Common myeloid progenitor, CD34-positive (primary cell): Measurements from ENCODE around the gene PGAM5. TPM values are rescaled to one million over a fixed set of nuclear protein-coding genes. Genes with fewer than 3 reads are reported as not detected.

ENCODE experiments used
- CTCF ChIA-PET: fragments of 350-600 bp; sonication (Branson Sonifier 250); formaldehyde crosslinking; loops from one replicate; lab custom pipeline; 2021; ENCODE audit warnings: antibody characterized with exemption; lab: Charles Lee
- POLR2A ChIA-PET: fragments of 350-600 bp; sonication (Branson Sonifier 250); formaldehyde crosslinking; loops from one replicate; lab custom pipeline; 2021; ENCODE audit warnings: antibody characterized with exemption; lab: Charles Lee
- DNase-seq, 3 donors: peaks; one replicate each; pipeline versions ENCODE4 v3.0.0 to v3.0.0-alpha.2; 2013
- H3K27ac ChIP-seq, 2 experiments: 1 replicate in 1 of 2; 2 replicates in 1 of 2; pipeline ENCODE4 v1.7.0; 2013; ENCODE audit warnings: inconsistent platforms in 2 of 2, low read length in 2 of 2, mild to moderate bottlenecking in 2 of 2, low read depth in 1 of 2, moderate library complexity in 1 of 2; ENCODE audit not compliant: severe bottlenecking in 2 of 2, insufficient read depth in 1 of 2, poor library complexity in 1 of 2
- H3K27me3 ChIP-seq, 5 experiments: replicated peaks in 2 of 5; 1 replicate in 3 of 5; 2 replicates in 2 of 5; pipeline versions ENCODE4 v1.6.1 to v1.7.0; 2013; ENCODE audit warnings: low read length in 4 of 5, mild to moderate bottlenecking in 2 of 5, moderate library complexity in 2 of 5, inconsistent platforms in 1 of 5; ENCODE audit not compliant: insufficient read depth in 5 of 5, control insufficient read depth in 4 of 5
- H3K36me3 ChIP-seq, 4 experiments: 1 replicate in 2 of 4; 2 replicates in 2 of 4; pipeline versions ENCODE4 v1.6.1 to v1.7.0; 2013; ENCODE audit warnings: low read length in 3 of 4, control low read depth in 1 of 4, mild to moderate bottlenecking in 1 of 4; ENCODE audit not compliant: control insufficient read depth in 4 of 4, insufficient read depth in 4 of 4
- H3K4me1 ChIP-seq, 4 experiments: 1 replicate in 3 of 4; 2 replicates in 1 of 4; pipeline versions ENCODE4 v1.6.1 to v1.7.1; 2013; ENCODE audit warnings: low read length in 3 of 4, mild to moderate bottlenecking in 3 of 4, control low read depth in 1 of 4, inconsistent platforms in 1 of 4, moderate library complexity in 1 of 4; ENCODE audit not compliant: control insufficient read depth in 4 of 4, insufficient read depth in 4 of 4; ENCODE audit errors: control extremely low read depth in 1 of 4
- H3K4me3 ChIP-seq, 7 experiments: 1 replicate in 4 of 7; 2 replicates in 3 of 7; pipeline versions ENCODE4 v1.5.1 to v1.7.0; 2013; ENCODE audit warnings: mild to moderate bottlenecking in 7 of 7, low read length in 6 of 7, moderate library complexity in 6 of 7, inconsistent platforms in 2 of 7, low read depth in 2 of 7, control low read depth in 1 of 7; ENCODE audit not compliant: insufficient read depth in 4 of 7, control insufficient read depth in 1 of 7; ENCODE audit errors: extremely low read depth in 1 of 7
- H3K9me3 ChIP-seq, 5 experiments: 1 replicate in 4 of 5; 2 replicates in 1 of 5; pipeline versions ENCODE4 v1.6.1 to v1.7.1; 2013; ENCODE audit warnings: low read length in 4 of 5, mild to moderate bottlenecking in 2 of 5, inconsistent platforms in 1 of 5, low read depth in 1 of 5, moderate library complexity in 1 of 5; ENCODE audit not compliant: control insufficient read depth in 4 of 5, insufficient read depth in 2 of 5; ENCODE audit errors: control extremely low read depth in 1 of 5
- WGBS: methylation state at CpG from one replicate; pipeline ENCODE4 v1.1.5; 2013; ENCODE audit not compliant: insufficient coverage; 5-methylcytosine and 5-hydroxymethylcytosine counted together
- polyA plus RNA-seq: library from polyadenylated mRNA; unstranded; fragments of 120-200 nt; gene quantifications from one replicate; pipeline ENCODE4 v1.2.1, GENCODE V29; 2013

Gene PGAM5
- polyA plus RNA-seq: 17.7 TPM

- 0% methylated on average over 69 of the region's 94 CpGs for WGBS
- Histone ChIP-seq H3K9me3 (no peaks in the 10 kb centered on the region), H3K4me1 (peaks cover 4 to 22% (median 17%) of the 10 kb centered on the region in 4 experiments), H3K36me3 (peaks cover 2 to 22% (median 6%) of the 10 kb centered on the region in 4 experiments), H3K27ac (peak within 1 kb of the TSS; percentile 87 to 88), H3K27me3 (no peaks in the 10 kb centered on the region), H3K4me3 (peak within 1 kb of the TSS; percentile 80 to 95 (median 88))
- DNase-seq: peak; percentile 92 to 96 (median 96)
- CTCF ChIA-PET: interaction anchor here (0.6 to 1.1 kb wide), 3 partner anchors 45 to 82 kb away, joined by 3 to 4 read pairs (median 3); no protein-coding TSS in a partner anchor
- POLR2A ChIA-PET: interaction anchor here (0.5 to 1.1 kb wide), 3 partner anchors 8 to 443 kb away, joined by 3 to 4 read pairs (median 3); no protein-coding TSS in a partner anchor
Observed at GRCh38 chr12:132710405-132711079, at the start of gene PGAM5. PGAM5 (plus strand) TSS chr12:132710842; CDS start chr12:132710877, 35 bp downstream.

- Histone ChIP-seq H3K9me3 (no peaks in the 10 kb centered on the region), H3K4me3 (no peak overlapping the region), H3K27ac (peak overlapping the region; percentile 85), H3K27me3 (no peaks in the 10 kb centered on the region), H3K4me1 (peaks cover 13 to 88% (median 86%) of the 10 kb centered on the region in 4 experiments), H3K36me3 (peaks cover 0 to 91% (median 26%) of the 10 kb centered on the region in 4 experiments)
- POLR2A ChIA-PET: interaction anchor here (0.6 kb wide), 1 partner anchor 19 kb away, joined by 3 read pairs; no protein-coding TSS in a partner anchor
- DNase-seq: no peak
- WGBS: 70% methylated on average over 7 of the region's 11 CpGs
- CTCF ChIA-PET: interaction anchor here (0.9 to 2.0 kb wide), 3 partner anchors 9 to 25 kb away, joined by 3 to 4 read pairs (median 3); no protein-coding TSS in a partner anchor
Observed at GRCh38 chr12:132660996-132661395, 49.6 kb upstream of the PGAM5 start.

- Histone ChIP-seq H3K27me3 (no peaks in the 10 kb centered on the region), H3K36me3 (peaks cover 0 to 93% (median 25%) of the 10 kb centered on the region in 4 experiments), H3K4me3 (no peak overlapping the region), H3K9me3 (no peaks in the 10 kb centered on the region), H3K27ac (peak overlapping the region in 1 of 2 experiments; percentile 19), H3K4me1 (peaks cover 13 to 90% (median 83%) of the 10 kb centered on the region in 4 experiments)
- ChIA-PET CTCF (interaction anchor here (1.0 to 2.0 kb wide), 2 partner anchors 10 to 26 kb away, joined by 3 to 4 read pairs; no protein-coding TSS in a partner anchor), POLR2A (no interaction called here)
- peak in 1 of 3 donors; percentile 31 for DNase-seq
- WGBS: 97% methylated on average over 4 of the region's 5 CpGs
Observed at GRCh38 chr12:132661972-132662371, 48.7 kb upstream of the PGAM5 start.

DNA sequence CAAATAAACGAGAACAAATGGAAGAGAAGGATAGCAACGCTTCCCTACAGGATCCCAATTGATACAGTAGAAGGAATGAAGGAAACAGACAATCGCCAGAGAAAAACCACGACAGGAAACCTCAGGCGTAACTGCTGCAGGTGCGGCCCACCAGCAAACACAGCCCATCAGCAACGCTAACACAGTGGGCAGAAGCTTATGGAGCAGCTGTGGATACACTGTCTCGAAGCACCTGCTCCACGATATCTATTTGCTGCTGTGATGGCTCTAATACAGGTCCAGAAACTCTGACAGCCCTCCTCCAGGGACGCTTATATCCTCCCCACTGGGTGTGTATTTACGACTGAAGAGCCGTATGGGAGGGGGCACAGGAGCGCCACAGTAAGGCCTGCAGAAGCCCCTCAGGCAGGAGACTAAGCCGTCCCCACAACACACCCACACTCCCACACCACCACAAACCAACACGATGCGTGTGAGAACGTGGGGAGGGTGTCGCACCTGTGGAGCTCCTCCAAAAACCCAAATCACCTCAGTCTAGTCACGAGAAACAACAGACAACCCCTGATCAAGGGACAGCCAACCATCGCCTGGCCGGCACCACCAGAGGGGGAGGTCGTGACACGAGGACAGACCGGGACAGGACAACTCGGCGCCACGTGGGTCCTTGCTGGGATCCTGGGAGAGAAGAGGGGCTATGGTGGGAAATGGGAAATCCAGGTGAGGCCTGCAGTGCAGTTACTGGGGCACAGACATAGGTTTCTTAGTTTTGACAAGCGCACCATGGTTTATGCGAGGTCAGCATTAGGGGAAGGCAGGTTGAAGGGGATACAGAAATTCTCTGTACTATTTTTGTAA lies 47.5 kb upstream of the PGAM5 start:
- 56% methylated on average over 21 of the region's 29 CpGs for WGBS
- no peaks in the 10 kb centered on the region for H3K9me3 ChIP-seq
- peaks cover 5 to 78% (median 72%) of the 10 kb centered on the region in 4 experiments for H3K4me1 ChIP-seq
- H3K27me3 ChIP-seq: no peaks in the 10 kb centered on the region
- POLR2A ChIA-PET: interaction anchor here (0.5 to 1.2 kb wide), 3 partner anchors 20 to 58 kb away, joined by 3 to 4 read pairs (median 3); partner anchors contain the start of gene PGAM5
- peaks cover 2 to 92% (median 29%) of the 10 kb centered on the region in 4 experiments for H3K36me3 ChIP-seq
- CTCF ChIA-PET: interaction anchor here (0.6 to 1.9 kb wide), 3 partner anchors 13 to 105 kb away, joined by 3 to 8 read pairs (median 4); no protein-coding TSS in a partner anchor
- H3K4me3 ChIP-seq: peak overlapping the region in 4 of 7 experiments; percentile 14 to 29 (median 29)
- DNase-seq: peak in 2 of 3 donors; percentile 38 to 49
- H3K27ac ChIP-seq: peak overlapping the region; percentile 11 to 19

- 91% methylated on average over 12 of the region's 21 CpGs for WGBS
- ChIA-PET CTCF (interaction anchor here (1.0 to 1.9 kb wide), 5 partner anchors 12 to 45 kb away, joined by 3 to 8 read pairs (median 4); no protein-coding TSS in a partner anchor), POLR2A (interaction anchor here (1.2 kb wide), 1 partner anchor 46 kb away, joined by 4 read pairs; the partner anchor contains the start of gene PGAM5)
Observed at GRCh38 chr12:132664206-132665148, 46.2 kb upstream of the PGAM5 start.

GRCh38 chr12:132665149-132665491 lies 45.5 kb upstream of the PGAM5 start:
- no peak overlapping the region for H3K27ac ChIP-seq
- H3K4me3 ChIP-seq: no peak overlapping the region
- H3K4me1 ChIP-seq: peaks cover 2 to 59% (median 52%) of the 10 kb centered on the region in 4 experiments
- no peak for DNase-seq
- ChIA-PET CTCF (interaction anchor here (1.0 to 1.5 kb wide), 3 partner anchors 12 to 45 kb away, joined by 3 to 4 read pairs (median 4); no protein-coding TSS in a partner anchor), POLR2A (no interaction called here)
- 99% methylated on average over 10 of the region's 13 CpGs for WGBS
- H3K9me3 ChIP-seq: no peaks in the 10 kb centered on the region
- no peaks in the 10 kb centered on the region for H3K27me3 ChIP-seq
- peaks cover 2 to 94% (median 36%) of the 10 kb centered on the region in 4 experiments for H3K36me3 ChIP-seq

More at GRCh38 chr12:132664206-132665148, 46.2 kb upstream of the PGAM5 start:
- no peak for DNase-seq
- no peaks in the 10 kb centered on the region for H3K27me3 ChIP-seq
- H3K4me3 ChIP-seq: peak overlapping the region in 3 of 7 experiments; percentile 10 to 29 (median 29)
- no peaks in the 10 kb centered on the region for H3K9me3 ChIP-seq
- peaks cover 2 to 65% (median 58%) of the 10 kb centered on the region in 4 experiments for H3K4me1 ChIP-seq
- peaks cover 2 to 96% (median 33%) of the 10 kb centered on the region in 4 experiments for H3K36me3 ChIP-seq
- no peak overlapping the region for H3K27ac ChIP-seq
